H1 (cell line): ENCODE data around the gene C1RL.

Experiments
- EP300 ChIP-seq, 2 experiments: IDR thresholded peaks; 1 replicate in 1 of 2; 2 replicates in 1 of 2; pipeline ENCODE4 v1.6.1; 2011 to 2012; ENCODE audit warnings: low read depth in 2 of 2, low read length in 2 of 2, mild to moderate bottlenecking in 2 of 2, borderline replicate concordance in 1 of 2, inconsistent platforms in 1 of 2, moderate library complexity in 1 of 2
- EZH2 ChIP-seq: fragments of 200-600 bp; sonication (generic); IDR thresholded peaks from 2 replicates; pipeline ENCODE4 v1.7.1; 2012; ENCODE audit warnings: low read depth, mild to moderate bottlenecking, moderate library complexity, low read length, inconsistent platforms; ENCODE audit not compliant: severe bottlenecking
- POLR2AphosphoS5 ChIP-seq: IDR thresholded peaks from 2 replicates; pipeline ENCODE4 v1.6.1; 2011; ENCODE audit warnings: low read depth, low read length
- TAF1 ChIP-seq: IDR thresholded peaks from 2 replicates; pipeline ENCODE4 v1.6.1; 2011; ENCODE audit warnings: mild to moderate bottlenecking, low read depth, low read length

- TF ChIP-seq EZH2, result no peak
- TF ChIP-seq TAF1, result no peak
- TF ChIP-seq EP300 (IDR thresholded peaks at IDR 0.05; ENCODE audit: borderline replicate concordance in 1 of 2, low read depth in 2 of 2, low read length in 2 of 2), result no peak
- TF ChIP-seq POLR2AphosphoS5, result no peak
These were observed 36.7 kb upstream of the C1RL start for GRCh38 chr12:7145671-7146070.
